H9 (cell line): ENCODE measurements around the gene DDA1. TPM values are rescaled to one million over a fixed set of nuclear protein-coding genes. Genes with fewer than 3 reads are reported as not detected.

Experiments used
- DNase-seq: peaks from one replicate; pipeline ENCODE4 v3.0.0-alpha.2; 2017
- H2AFZ ChIP-seq: one replicate; pipeline ENCODE4 v1.6.1; 2013; ENCODE audit warnings: mild to moderate bottlenecking, low read length, control low read depth, moderate library complexity
- H2AK5ac ChIP-seq: 2 replicates; pipeline ENCODE4 v1.6.1; 2013; ENCODE audit warnings: low read length, control low read depth, mixed read lengths; ENCODE audit not compliant: insufficient read length
- H2BK120ac ChIP-seq: one replicate; pipeline ENCODE4 v1.6.1; 2013; ENCODE audit warnings: low read depth, mild to moderate bottlenecking, low read length, control low read depth, inconsistent platforms; ENCODE audit not compliant: poor library complexity, severe bottlenecking
- H2BK12ac ChIP-seq: 2 replicates; pipeline ENCODE4 v1.6.1; 2013; ENCODE audit warnings: low read length, control low read depth, mixed read lengths, low read depth; ENCODE audit not compliant: insufficient read length
- H2BK15ac ChIP-seq: 2 replicates; pipeline ENCODE4 v1.6.1; 2013; ENCODE audit warnings: low read depth, low read length, control low read depth
- H2BK20ac ChIP-seq: one replicate; pipeline ENCODE4 v1.6.1; 2013; ENCODE audit warnings: low read depth, mild to moderate bottlenecking, low read length, control low read depth, inconsistent platforms; ENCODE audit not compliant: poor library complexity, severe bottlenecking
- H2BK5ac ChIP-seq: 2 replicates; pipeline ENCODE4 v1.6.1; 2013; ENCODE audit warnings: low read length, control low read depth, mixed read lengths; ENCODE audit not compliant: insufficient read length
- H3K14ac ChIP-seq: 2 replicates; pipeline ENCODE4 v1.6.1; 2013; ENCODE audit warnings: low read length, control low read depth; ENCODE audit not compliant: insufficient read depth
- H3K18ac ChIP-seq: 2 replicates; pipeline ENCODE4 v1.6.1; 2013; ENCODE audit warnings: low read depth, mild to moderate bottlenecking, mixed read lengths, low read length, control low read depth; ENCODE audit not compliant: insufficient read length
- H3K23ac ChIP-seq: 2 replicates; pipeline ENCODE4 v1.6.1; 2013; ENCODE audit warnings: low read length, control low read depth, mixed read lengths, low read depth; ENCODE audit not compliant: insufficient read length
- H3K23me2 ChIP-seq: 2 replicates; pipeline ENCODE4 v1.6.1; 2013; ENCODE audit warnings: low read depth, mild to moderate bottlenecking, mixed read lengths, low read length, control low read depth; ENCODE audit not compliant: insufficient read length, poor library complexity, severe bottlenecking
- H3K27ac ChIP-seq: 2 replicates; pipeline ENCODE4 v1.5.1; 2013; ENCODE audit warnings: low read length, control low read depth, mixed read lengths, low read depth; ENCODE audit not compliant: insufficient read length
- H3K27me3 ChIP-seq: 2 replicates; pipeline ENCODE4 v1.6.1; 2013; ENCODE audit warnings: low read length, control low read depth, inconsistent platforms; ENCODE audit not compliant: insufficient read depth
- H3K4ac ChIP-seq: 2 replicates; pipeline ENCODE4 v1.6.1; 2013; ENCODE audit warnings: low read depth, mild to moderate bottlenecking, control low read depth, inconsistent platforms, low read length, moderate library complexity
- H3K4me1 ChIP-seq: 2 replicates; pipeline ENCODE4 v1.6.1; 2013; ENCODE audit warnings: low read length, control low read depth, inconsistent platforms; ENCODE audit not compliant: insufficient read depth
- H3K4me2 ChIP-seq: 2 replicates; pipeline ENCODE4 v1.6.1; 2013; ENCODE audit warnings: low read length, control low read depth, mixed read lengths; ENCODE audit not compliant: insufficient read length, insufficient read depth
- H3K56ac ChIP-seq: 2 replicates; pipeline ENCODE4 v1.6.1; 2013; ENCODE audit warnings: low read depth, mild to moderate bottlenecking, mixed read lengths, low read length, control low read depth; ENCODE audit not compliant: insufficient read length
- H3K79me1 ChIP-seq: 2 replicates; pipeline ENCODE4 v1.6.1; 2013; ENCODE audit warnings: low read depth, mild to moderate bottlenecking, moderate library complexity, low read length, control low read depth, inconsistent platforms; ENCODE audit not compliant: insufficient read depth, poor library complexity, severe bottlenecking
- H3K79me2 ChIP-seq: 2 replicates; pipeline ENCODE4 v1.6.1; 2013; ENCODE audit warnings: low read length, control low read depth, inconsistent platforms; ENCODE audit not compliant: insufficient read depth
- H3K9ac ChIP-seq: 2 replicates; pipeline ENCODE4 v1.6.1; 2013; ENCODE audit warnings: low read length, control low read depth, mixed read lengths; ENCODE audit not compliant: insufficient read length; ENCODE audit errors: extremely low read depth
- H3K9me3 ChIP-seq: one replicate; pipeline ENCODE4 v1.6.1; 2013; ENCODE audit warnings: low read depth, low read length, inconsistent platforms; ENCODE audit not compliant: control insufficient read depth
- H3T11ph ChIP-seq: one replicate; pipeline ENCODE4 v1.6.1; 2013; ENCODE audit warnings: mild to moderate bottlenecking, low read length, control low read depth, inconsistent platforms
- H4K20me1 ChIP-seq: one replicate; pipeline ENCODE4 v1.6.1; 2013; ENCODE audit not compliant: control insufficient read depth, insufficient read length, insufficient read depth
- H4K5ac ChIP-seq: 2 replicates; pipeline ENCODE4 v1.6.1; 2013; ENCODE audit warnings: low read depth, mild to moderate bottlenecking, mixed read lengths, low read length, control low read depth; ENCODE audit not compliant: insufficient read length
- H4K8ac ChIP-seq: replicated peaks from 2 replicates; pipeline ENCODE4 v1.6.1; 2013; ENCODE audit warnings: low read length, control low read depth, mixed read lengths, low read depth; ENCODE audit not compliant: insufficient read length
- H4K91ac ChIP-seq: 2 replicates; pipeline ENCODE4 v1.6.1; 2013; ENCODE audit warnings: low read depth, mild to moderate bottlenecking, moderate library complexity, mixed read lengths, low read length, control low read depth; ENCODE audit not compliant: insufficient read length
- H3K27ac Mint-ChIP-seq, 3 experiments: 2 replicates in 2 of 3; 3 replicates in 1 of 3; pipeline ENCODE4 v1.8.0; 2020 to 2021; ENCODE audit warnings: mixed read lengths in 3 of 3, mild to moderate bottlenecking in 1 of 3, moderate library complexity in 1 of 3
- H3K27me3 Mint-ChIP-seq: 2 replicates; pipeline ENCODE4 v1.8.0; 2021; ENCODE audit warnings: low read depth, mild to moderate bottlenecking, moderate library complexity, mixed read lengths
- H3K36me3 Mint-ChIP-seq, 3 experiments: 2 replicates in 2 of 3; 3 replicates in 1 of 3; pipeline ENCODE4 v1.8.0; 2020 to 2021; ENCODE audit warnings: low read depth in 3 of 3, mixed read lengths in 3 of 3; ENCODE audit not compliant: insufficient read depth in 1 of 3
- H3K4me1 Mint-ChIP-seq, 2 experiments: 2 replicates each; pipeline ENCODE4 v1.8.0; 2020; ENCODE audit warnings: mixed read lengths in 2 of 2
- H3K4me3 Mint-ChIP-seq, 2 experiments: 2 replicates in 1 of 2; 3 replicates in 1 of 2; pipeline ENCODE4 v1.8.0; 2020 to 2021; ENCODE audit warnings: mild to moderate bottlenecking in 2 of 2, mixed read lengths in 2 of 2, moderate library complexity in 1 of 2
- H3K9me3 Mint-ChIP-seq, 2 experiments: 2 replicates in 1 of 2; 3 replicates in 1 of 2; pipeline ENCODE4 v1.8.0; 2020; ENCODE audit warnings: mild to moderate bottlenecking in 2 of 2, mixed read lengths in 2 of 2, moderate library complexity in 1 of 2
- CTCF ChIP-seq: fragments of 200-600 bp; sonication (generic); conservative IDR thresholded peaks from 3 replicates; pipeline ENCODE4 v1.8.0; 2021; ENCODE audit warnings: antibody characterized with exemption, mild to moderate bottlenecking
- WGBS: extraction: QIAGEN DNeasy Blood & Tissue Kit; methylation state at CpG from one replicate; pipeline ENCODE4 v1.1.7; 2013; ENCODE audit warnings: missing lambda C conversion rate, low lambda C conversion rate, mixed read lengths; ENCODE audit not compliant: insufficient read length; ENCODE audit errors: extremely low coverage; 5-methylcytosine and 5-hydroxymethylcytosine counted together
- total RNA-seq: library from RNA; stranded (reverse); gene quantifications from 2 replicates; pipeline ENCODE4 v1.2.1, GENCODE V29; 2021

The DDA1 gene
- total RNA-seq, 1 experiment from 2014 or later: 45.7 TPM

GRCh38 chr19:17353386-17353785 lies 44.0 kb downstream of the DDA1 start:
- Histone ChIP-seq H3K23me2 (no peaks in the 10 kb centered on the region), H2BK12ac (no peak overlapping the region), H2BK5ac (no peak overlapping the region), H3K79me1 (no peaks in the 10 kb centered on the region), H3K18ac (no peak overlapping the region), H2AK5ac (no peak overlapping the region), H3K4me1 (no peaks in the 10 kb centered on the region), H2BK15ac (no peak overlapping the region), H2AFZ (no peak overlapping the region), H3K23ac (no peak overlapping the region), H3K9ac (no peak overlapping the region), H4K91ac (no peak overlapping the region), H4K20me1 (no peaks in the 10 kb centered on the region), H2BK120ac (no peak overlapping the region), H3K9me3 (no peaks in the 10 kb centered on the region), H3K4me2 (no peak overlapping the region), H4K5ac (no peak overlapping the region), H3K56ac (no peak overlapping the region), H4K8ac (no peak overlapping the region), H3K79me2 (no peaks in the 10 kb centered on the region), H2BK20ac (no peak overlapping the region), H3K27me3 (no peaks in the 10 kb centered on the region), H3K4ac (no peak overlapping the region), H3K27ac (no peak overlapping the region), H3K14ac (no peak overlapping the region), H3T11ph (no peak overlapping the region)
- Mint-ChIP-seq H3K27ac (peak overlapping the region in 1 of 3 experiments; percentile 39; a peak in 4 of 7 replicates), H3K36me3 (no peaks in the 10 kb centered on the region), H3K9me3 (no peaks in the 10 kb centered on the region; a peak in 1 of 5 replicates), H3K4me3 (no peak overlapping the region; a peak in 1 of 5 replicates), H3K4me1 (peaks cover 13 to 14% of the 10 kb centered on the region in 2 experiments), H3K27me3 (peaks cover 2% of the 10 kb centered on the region)
- no peak for TF ChIP-seq CTCF
- no peak for DNase-seq
- WGBS: no CpG with 5 or more reads among the region's 8 CpGs
